Erythroblast (primary cell): ENCODE results near the gene WWP2.

Source experiments
- GATA1 ChIP-seq: IDR thresholded peaks from 2 replicates; pipeline ENCODE4 v1.6.1; 2011; ENCODE audit warnings: low read depth, mild to moderate bottlenecking, control low read depth, low read length, moderate library complexity
- POLR2A ChIP-seq: IDR thresholded peaks from 2 replicates; pipeline ENCODE4 v1.6.1; 2011; ENCODE audit warnings: mild to moderate bottlenecking, low read length

GRCh38 chr16:69873783-69874182 is 111.7 kb downstream of the WWP2 start:
- TF ChIP-seq POLR2A (no peak), GATA1 (no peak)
